HepG2 (cell line): ENCODE measurements around the gene PC. TPM values are rescaled to one million over a fixed set of nuclear protein-coding genes. Genes with fewer than 3 reads are reported as not detected.
A peak's percentile ranks its signal among the peaks of the same experiment; 100 is the strongest.

ENCODE experiments used
- ATAC-seq: fragments of 200-7000 bp; cut with Tn5 transposase; 3 replicates; pipeline ENCODE4 v1.9.1; 2020; ENCODE audit warnings: mild to moderate bottlenecking, moderate library complexity
- BruUV-seq: library from RNA; stranded (reverse); fragments of 400-500 nt; replicated peaks from 2 replicates; lab custom pipeline; 2021; lab: Mats Ljungman, UMichigan
- CTCF ChIA-PET: fragments of 300-600 bp; formaldehyde crosslinking; extraction: SDS; loops from one replicate; lab custom pipeline; 2021; ENCODE audit warnings: low total read pairs, inconsistent platforms, low intra/inter-chr PET ratio; lab: Yijun Ruan, JAX
- POLR2A ChIA-PET: fragments of 350-600 bp; sonication (Branson Sonifier 250); formaldehyde crosslinking; loops from one replicate; lab custom pipeline; 2020; ENCODE audit warnings: antibody characterized with exemption, inconsistent platforms; lab: Yijun Ruan, JAX
- DNase-seq: peaks from one replicate; pipeline ENCODE4 v3.0.0-alpha.2; 2015; ENCODE audit warnings: low spot score
- FAIRE-seq: peaks from 3 replicates; lab custom pipeline; 2011; peaks lifted over from hg19 to GRCh38; lab: Jason Lieb, UNC
- H2AFZ ChIP-seq: one replicate; pipeline ENCODE4 v1.6.1; 2011; ENCODE audit warnings: low read length, inconsistent platforms
- H3K27ac ChIP-seq: fragments of 300-600 bp; 3 replicates; pipeline ENCODE4 v1.8.0; 2011; ENCODE audit warnings: mixed run types, mild to moderate bottlenecking, mixed read lengths, low read length, inconsistent platforms; ENCODE audit not compliant: insufficient read depth; ENCODE audit errors: extremely low read length
- H3K27me3 ChIP-seq, 2 experiments: fragments of 200-600 bp in 1 of 2; 2 replicates in 1 of 2; 3 replicates in 1 of 2; pipeline versions ENCODE4 v1.6.0 to v1.8.0; 2011; ENCODE audit warnings: low read length in 2 of 2, mild to moderate bottlenecking in 2 of 2, moderate library complexity in 2 of 2, inconsistent platforms in 1 of 2; ENCODE audit not compliant: insufficient read depth in 2 of 2, control insufficient read depth in 1 of 2
- H3K36me3 ChIP-seq, 2 experiments: fragments of 200-600 bp in 1 of 2; replicated peaks in 1 of 2; 2 replicates in 1 of 2; 3 replicates in 1 of 2; pipeline versions ENCODE4 v1.5.1 to v1.8.0; 2011; ENCODE audit warnings: low read length in 2 of 2, inconsistent platforms in 1 of 2; ENCODE audit not compliant: insufficient read depth in 2 of 2, control insufficient read depth in 1 of 2
- H3K4me1 ChIP-seq: 2 replicates; pipeline ENCODE4 v1.5.1; 2012; ENCODE audit warnings: low read length, inconsistent platforms; ENCODE audit not compliant: insufficient read depth
- H3K4me2 ChIP-seq: 2 replicates; pipeline ENCODE4 v1.6.0; 2011; ENCODE audit warnings: low read depth, low read length, inconsistent platforms
- H3K4me3 ChIP-seq, 3 experiments: fragments of 200-600 bp in 1 of 3; sonication (generic), shearing (Covaris generic) in 1 of 3; replicated peaks in 1 of 3; 2 replicates each; pipeline ENCODE4 v1.5.1; 2011 to 2016; ENCODE audit warnings: low read length in 3 of 3, inconsistent platforms in 2 of 3, low read depth in 2 of 3, mild to moderate bottlenecking in 2 of 3, control low read depth in 1 of 3, mixed read lengths in 1 of 3; ENCODE audit not compliant: insufficient read depth in 1 of 3
- H3K79me2 ChIP-seq: one replicate; pipeline ENCODE4 v1.6.1; 2011; ENCODE audit warnings: low read length, inconsistent platforms; ENCODE audit not compliant: insufficient read depth
- H3K9ac ChIP-seq: 2 replicates; pipeline ENCODE4 v1.6.0; 2011; ENCODE audit warnings: mild to moderate bottlenecking, low read depth, low read length, inconsistent platforms; ENCODE audit not compliant: insufficient read depth
- H3K9me3 ChIP-seq: 2 replicates; pipeline ENCODE4 v1.5.1; 2012; ENCODE audit warnings: mild to moderate bottlenecking, low read length
- H4K20me1 ChIP-seq: 2 replicates; pipeline ENCODE4 v1.6.0; 2011; ENCODE audit warnings: inconsistent platforms, mild to moderate bottlenecking, low read length, moderate library complexity; ENCODE audit not compliant: insufficient read depth
- CHD4 ChIP-seq: fragments of 200-600 bp; sonication (generic); IDR thresholded peaks from 2 replicates; pipeline ENCODE4 v1.7.0; 2017; ENCODE audit warnings: mild to moderate bottlenecking, low read length, borderline replicate concordance
- KDM1A ChIP-seq: IDR thresholded peaks from 2 replicates; pipeline ENCODE4 v1.6.1; 2016; ENCODE audit warnings: missing compliant biosample characterization
- MIXL1 ChIP-seq: IDR thresholded peaks from 2 replicates; pipeline ENCODE4 v1.6.1; 2016
- MXD3 ChIP-seq: IDR thresholded peaks from 2 replicates; pipeline ENCODE4 v1.6.1; 2016; ENCODE audit warnings: mild to moderate bottlenecking, missing biosample characterization, missing genetic modification reagents
- NRL ChIP-seq: sonication (generic); formaldehyde crosslinking; IDR thresholded peaks from 2 replicates; pipeline ENCODE4 v1.5.0; 2020; ENCODE audit warnings: missing genetic modification reagents, mild to moderate bottlenecking, moderate library complexity, borderline replicate concordance
- SOX13 ChIP-seq, 3 experiments: fragments of 450-650 bp in 1 of 3; sonication (generic) in 1 of 3; formaldehyde crosslinking in 1 of 3; IDR thresholded peaks in 2 of 3; conservative IDR thresholded peaks in 1 of 3; 2 replicates each; pipeline versions ENCODE4 v1.5.0 to v1.6.1; 2016 to 2020; ENCODE audit warnings: antibody characterized with exemption in 1 of 3, mild to moderate bottlenecking in 1 of 3, missing compliant biosample characterization in 1 of 3, missing genetic modification reagents in 1 of 3, moderate library complexity in 1 of 3
- SPEN ChIP-seq: sonication (generic); formaldehyde crosslinking; IDR thresholded peaks from 2 replicates; pipeline ENCODE4 v1.5.1; 2020; ENCODE audit warnings: low read depth, mild to moderate bottlenecking, missing genetic modification reagents
- TRIM24 ChIP-seq: sonication (generic); formaldehyde crosslinking; IDR thresholded peaks from 2 replicates; pipeline ENCODE4 v1.8.0; 2022; ENCODE audit warnings: mild to moderate bottlenecking, missing genetic modification reagents
- ZNF446 ChIP-seq: sonication (generic); formaldehyde crosslinking; IDR thresholded peaks from 2 replicates; pipeline ENCODE4 v1.5.0; 2020; ENCODE audit warnings: mild to moderate bottlenecking, missing genetic modification reagents
- ZNF674 ChIP-seq: sonication (generic); formaldehyde crosslinking; IDR thresholded peaks from 2 replicates; pipeline ENCODE4 v1.5.0; 2020; ENCODE audit warnings: low read depth, mild to moderate bottlenecking, missing genetic modification reagents
- ZNF704 ChIP-seq: sonication (generic); formaldehyde crosslinking; IDR thresholded peaks from 2 replicates; pipeline ENCODE4 v1.8.1; 2023; ENCODE audit warnings: mild to moderate bottlenecking, inconsistent platforms, moderate library complexity, missing genetic modification reagents, borderline replicate concordance
- ZNF83 ChIP-seq: sonication (generic); formaldehyde crosslinking; IDR thresholded peaks from 2 replicates; pipeline ENCODE4 v1.4.0; 2020; ENCODE audit warnings: missing genetic modification reagents, mild to moderate bottlenecking, borderline replicate concordance
- ZNF850 ChIP-seq: sonication (generic); formaldehyde crosslinking; conservative IDR thresholded peaks from 2 replicates; pipeline ENCODE4 v1.9.0; 2021; ENCODE audit warnings: mild to moderate bottlenecking, missing genetic modification reagents
- WGBS: methylation state at CpG from one replicate; pipeline ENCODE4 v1.1.6; 2017; ENCODE audit warnings: low lambda C conversion rate; 5-methylcytosine and 5-hydroxymethylcytosine counted together
- in situ Hi-C: cut with HindIII; loops from 2 replicates; pipeline ENCODE4 v1.10.0; 2017; ENCODE audit warnings: low pct_unique_long_range_greater_than_20kb; ENCODE audit not compliant: extremely low pct_ligation_motif_present
- intact Hi-C: fragments of 100-400 bp; cut with micrococcal nuclease; formaldehyde crosslinking; loops from one replicate; pipeline ENCODE4 v1.10.0; 2022; ENCODE audit not compliant: unreplicated experiment
- polyA plus RNA-seq, 8 experiments: library from polyadenylated mRNA; depleted of rRNA in 3 of 8; stranded (reverse) in 7 of 8; unstranded in 1 of 8; fragments of >200 nt; fragmentation: Illumina TruSeq in 4 of 8; extraction: Trizol in 4 of 8; gene quantifications; 2 replicates each; pipeline versions ENCODE4 v1.2.1 to v1.2.3, GENCODE V29; 2011 to 2016; ENCODE audit warnings: low read depth in 4 of 8, missing spikeins in 1 of 8, mixed read lengths in 1 of 8; ENCODE audit not compliant: insufficient read depth in 1 of 8
- total RNA-seq, 5 experiments: library from RNA; depleted of rRNA; stranded (reverse); fragments of >200 nt; fragmentation: Illumina TruSeq; extraction: Trizol; gene quantifications; 2 replicates each; pipeline ENCODE4 v1.2.3, GENCODE V29; 2016; ENCODE audit warnings: low read depth in 1 of 5

Gene PC
- total and polyA plus RNA-seq, 2 of the 13 experiments (the other 11 are each of a cell fraction or from before 2014, with no cell fraction given), result 29.0 to 39.0 TPM

GRCh38 chr11:66881927-66882452, 76.2 kb downstream of the PC start:
- Histone ChIP-seq H3K36me3 (peaks cover 3 to 9% of the 10 kb centered on the region in 2 experiments; a peak in 3 of 5 replicates), H3K27me3 (no peaks in the 10 kb centered on the region), H3K27ac (no peak overlapping the region), H3K4me2 (no peak overlapping the region), H3K4me1 (peaks cover 34% of the 10 kb centered on the region), H3K79me2 (peaks cover 28% of the 10 kb centered on the region)
- no peak for ATAC-seq
- TF ChIP-seq NRL (CRISPR knock-in tag) (0 out of 2 replicates have a peak, but pooled peaks have one; percentile 17), KDM1A (CRISPR knock-in tag) (no peak)
- TF ChIP-seq, all 625 proteins: peak for 1
- DNase-seq (no peak), FAIRE-seq (no peak)
- Histone ChIP-seq H4K20me1 (peaks cover 25% of the 10 kb centered on the region; the same call in 1 of the 2 replicates), H3K9ac (no peak overlapping the region), H2AFZ (no peak overlapping the region), H3K9me3 (no peaks in the 10 kb centered on the region), H3K4me3 (no peak overlapping the region)
- CTCF ChIA-PET, result no interaction called here
- in situ Hi-C loops, result no loop called here
- POLR2A ChIA-PET, result interaction anchor here (3.6 kb wide), 1 partner anchor 21 kb away, joined by 12 read pairs; no protein-coding TSS in a partner anchor
- intact Hi-C loops, result no loop called here
- BruUV-seq, result no TSS peak
- 95% methylated on average over 7 of the region's 9 CpGs for WGBS

- Histone ChIP-seq H3K4me1 (peaks cover 39% of the 10 kb centered on the region), H3K4me3 (no peak overlapping the region), H3K9me3 (no peaks in the 10 kb centered on the region), H3K27ac (no peak overlapping the region), H3K36me3 (peaks cover 3% of the 10 kb centered on the region in 2 experiments; a peak in 3 of 5 replicates), H2AFZ (no peak overlapping the region), H3K9ac (no peak overlapping the region), H3K79me2 (peaks cover 33% of the 10 kb centered on the region), H4K20me1 (peaks cover 28% of the 10 kb centered on the region; the same call in 1 of the 2 replicates), H3K4me2 (no peak overlapping the region), H3K27me3 (no peaks in the 10 kb centered on the region)
- FAIRE-seq (no peak), ATAC-seq (no peak), DNase-seq (no peak)
- WGBS, result 96% methylated on average over 4 of the region's 10 CpGs
- POLR2A ChIA-PET, result interaction anchor here (3.6 kb wide), 1 partner anchor 21 kb away, joined by 12 read pairs; no protein-coding TSS in a partner anchor
- in situ Hi-C loops (no loop called here), intact Hi-C loops (no loop called here)
- BruUV-seq, result no TSS peak
- CTCF ChIA-PET, result no interaction called here
- TF ChIP-seq TRIM24, result no peak
- no peak for TF ChIP-seq SOX13 (IDR thresholded peaks at IDR 0.05)
- TF ChIP-seq SOX13 (CRISPR knock-in tag; conservative IDR thresholded peaks at IDR 0.05 in 1 of 2, IDR thresholded peaks at IDR 0.05 in 1 of 2), result no peak
- no peak for TF ChIP-seq SPEN (CRISPR knock-in tag)
- TF ChIP-seq ZNF674 (CRISPR knock-in tag), result no peak
- TF ChIP-seq ZNF704 (CRISPR knock-in tag), result no peak
- TF ChIP-seq ZNF850, result no peak
- TF ChIP-seq MIXL1 (CRISPR knock-in tag), result no peak
- no peak for TF ChIP-seq ZNF446
- no peak for TF ChIP-seq MXD3
- no peak for TF ChIP-seq ZNF83 (CRISPR knock-in tag)
- no peak for TF ChIP-seq CHD4
Observed at GRCh38 chr11:66881451-66881835, 76.7 kb downstream of the PC start.
